ENCODE results near the gene ASH1L. TPM values are rescaled to one million over a fixed set of nuclear protein-coding genes. Genes with fewer than 3 reads are reported as not detected.

ASH1L gene
- total and polyA plus RNA-seq, 2 donors (not counting 3 experiments of a cell fraction or from before 2014, with no cell fraction given): 11.6 to 29.2 TPM

- Histone ChIP-seq H3K9ac (replicated peaks; ENCODE audit: extremely low read depth, insufficient read depth, low read length) (no peak overlapping the region), H3K4me1 (ENCODE audit: control insufficient read depth, extremely low read depth, insufficient read depth, low read length) (no peaks in the 10 kb centered on the region), H3K9me1 (replicated peaks; ENCODE audit: control insufficient read depth, extremely low read depth, insufficient read depth, low read length) (no peaks in the 10 kb centered on the region), H3K36me3 (ENCODE audit: control insufficient read depth in 2 of 2, extremely low read depth in 1 of 2, insufficient read depth in 2 of 2, low read length in 2 of 2) (peaks cover 0 to 3% of the 10 kb centered on the region in 2 experiments), H3K4me3 (replicated peaks in 1 of 3; ENCODE audit: insufficient read depth in 1 of 3, low read depth in 1 of 3, low read length in 3 of 3) (no peak overlapping the region), H3K27ac (ENCODE audit: insufficient read depth, low read depth, low read length) (no peak overlapping the region), H4K20me1 (replicated peaks; ENCODE audit: control insufficient read depth, extremely low read depth, insufficient read depth, low read length) (no peaks in the 10 kb centered on the region), H2AFZ (ENCODE audit: low read depth, low read length) (no peak overlapping the region), H3K9me3 (replicated peaks; ENCODE audit: control insufficient read depth, insufficient read depth, low read length) (no peaks in the 10 kb centered on the region), H3K27me3 (ENCODE audit: control insufficient read depth in 2 of 2, insufficient read depth in 2 of 2, low read length in 2 of 2) (no peaks in the 10 kb centered on the region), H3K79me2 (ENCODE audit: control insufficient read depth, insufficient read depth, low read length) (peaks cover 4% of the 10 kb centered on the region), H3K4me2 (ENCODE audit: insufficient read depth, low read length) (no peak overlapping the region)
- no peak for TF ChIP-seq GATA2 (IDR thresholded peaks at IDR 0.05; ENCODE audit: insufficient read depth, insufficient read length, low read depth, low read length)
- no peak for TF ChIP-seq CTCF (IDR thresholded peaks at IDR 0.05; ENCODE audit: extremely low read depth in 1 of 2, insufficient read depth in 1 of 2, low read depth in 1 of 2, low read length in 2 of 2)
- no peak for TF ChIP-seq MAX (IDR thresholded peaks at IDR 0.05; ENCODE audit: insufficient read depth, insufficient read length)
- no peak for TF ChIP-seq POLR2A (IDR thresholded peaks at IDR 0.05; ENCODE audit: low read depth, low read length)
- no peak for TF ChIP-seq JUN (IDR thresholded peaks at IDR 0.05; ENCODE audit: borderline replicate concordance, insufficient read depth, insufficient read length, low read depth)
- no peak for TF ChIP-seq MYC (IDR thresholded peaks at IDR 0.05; ENCODE audit: low read depth, low read length)
- ChIA-PET CTCF (no interaction called here), POLR2A (no interaction called here)
- dilution Hi-C loops (cut with MboI; ENCODE audit: extremely low pct_ligation_motif_present, low sequenced_read_pairs) (no loop called here), intact Hi-C loops (cut with micrococcal nuclease) (no loop called here)
- no TSS peak for BruUV-seq (replicated peaks)
- FAIRE-seq (no peak), DNase-seq (ENCODE audit: low read depth, low spot score) (no peak)
Measured at GRCh38 chr1:155485945-155486344, 76.7 kb downstream of the ASH1L start.

GRCh38 chr1:155485222-155485621 lies 77.4 kb downstream of the ASH1L start:
- CTCF ChIA-PET: no interaction called here
- dilution Hi-C loops (cut with MboI; ENCODE audit: extremely low pct_ligation_motif_present, low sequenced_read_pairs): no loop called here
- no peak overlapping the region for H3K27ac ChIP-seq (ENCODE audit: insufficient read depth, low read depth, low read length)
- TF ChIP-seq CTCF (IDR thresholded peaks at IDR 0.05; ENCODE audit: extremely low read depth in 1 of 2, insufficient read depth in 1 of 2, low read depth in 1 of 2, low read length in 2 of 2): no peak
- TF ChIP-seq JUN (IDR thresholded peaks at IDR 0.05; ENCODE audit: borderline replicate concordance, insufficient read depth, insufficient read length, low read depth): no peak
- TF ChIP-seq POLR2A (IDR thresholded peaks at IDR 0.05; ENCODE audit: low read depth, low read length): no peak
- no peak for TF ChIP-seq FOS (IDR thresholded peaks at IDR 0.05; ENCODE audit: borderline replicate concordance, insufficient read depth, low read length)
- TF ChIP-seq MYC (IDR thresholded peaks at IDR 0.05; ENCODE audit: low read depth, low read length): no peak
- TF ChIP-seq EZH2 (IDR thresholded peaks at IDR 0.05; ENCODE audit: borderline replicate concordance, low read depth, low read length, severe bottlenecking): no peak
- no peak for TF ChIP-seq POLR2AphosphoS5 (IDR thresholded peaks at IDR 0.05; ENCODE audit: insufficient read depth, low read depth, low read length)
- no peak for TF ChIP-seq GATA2 (IDR thresholded peaks at IDR 0.05; ENCODE audit: insufficient read depth, insufficient read length, low read depth, low read length)
- TF ChIP-seq MAX (IDR thresholded peaks at IDR 0.05; ENCODE audit: insufficient read depth, insufficient read length): no peak
- no peaks in the 10 kb centered on the region for H3K4me1 ChIP-seq (ENCODE audit: control insufficient read depth, extremely low read depth, insufficient read depth, low read length)
- no peaks in the 10 kb centered on the region for H4K20me1 ChIP-seq (replicated peaks; ENCODE audit: control insufficient read depth, extremely low read depth, insufficient read depth, low read length)
- H3K36me3 ChIP-seq (ENCODE audit: control insufficient read depth in 2 of 2, extremely low read depth in 1 of 2, insufficient read depth in 2 of 2, low read length in 2 of 2): peaks cover 0 to 3% of the 10 kb centered on the region in 2 experiments
- H2AFZ ChIP-seq (ENCODE audit: low read depth, low read length): no peak overlapping the region
- H3K27me3 ChIP-seq (ENCODE audit: control insufficient read depth in 2 of 2, insufficient read depth in 2 of 2, low read length in 2 of 2): no peaks in the 10 kb centered on the region
- H3K9me3 ChIP-seq (replicated peaks; ENCODE audit: control insufficient read depth, insufficient read depth, low read length): no peaks in the 10 kb centered on the region
- DNase-seq (ENCODE audit: low read depth, low spot score): no peak
- no TSS peak for BruUV-seq (replicated peaks)
- POLR2A ChIA-PET: no interaction called here
- no peak for FAIRE-seq
- no peaks in the 10 kb centered on the region for H3K9me1 ChIP-seq (replicated peaks; ENCODE audit: control insufficient read depth, extremely low read depth, insufficient read depth, low read length)
- H3K9ac ChIP-seq (replicated peaks; ENCODE audit: extremely low read depth, insufficient read depth, low read length): no peak overlapping the region
- peaks cover 4% of the 10 kb centered on the region for H3K79me2 ChIP-seq (ENCODE audit: control insufficient read depth, insufficient read depth, low read length)
- no peak overlapping the region for H3K4me2 ChIP-seq (ENCODE audit: insufficient read depth, low read length)
- H3K4me3 ChIP-seq (replicated peaks in 1 of 3; ENCODE audit: insufficient read depth in 1 of 3, low read depth in 1 of 3, low read length in 3 of 3): no peak overlapping the region
- intact Hi-C loops (cut with micrococcal nuclease): no loop called here

All from endothelial cell of umbilical vein (primary cell).